SU-DHL-6 (cell line): ENCODE measurements around the gene ZNF628.

Experiments used
- EZH2phosphoT487 ChIP-seq: fragments of 200-600 bp; sonication (generic), shearing (Covaris generic); conservative IDR thresholded peaks from 2 replicates; pipeline ENCODE4 v1.6.1; 2018; ENCODE audit warnings: mild to moderate bottlenecking, antibody characterized with exemption, low read length, moderate library complexity, mixed read lengths
- TF ChIP-seq, protein P1 (sequence below): fragments of 200-600 bp; sonication (generic); IDR thresholded peaks from one replicate; pipeline ENCODE4 v1.5.1; 2017; ENCODE audit warnings: antibody characterized with exemption, mild to moderate bottlenecking, low read length, moderate library complexity; ENCODE audit not compliant: insufficient read depth, poor library complexity, severe bottlenecking

DNA sequence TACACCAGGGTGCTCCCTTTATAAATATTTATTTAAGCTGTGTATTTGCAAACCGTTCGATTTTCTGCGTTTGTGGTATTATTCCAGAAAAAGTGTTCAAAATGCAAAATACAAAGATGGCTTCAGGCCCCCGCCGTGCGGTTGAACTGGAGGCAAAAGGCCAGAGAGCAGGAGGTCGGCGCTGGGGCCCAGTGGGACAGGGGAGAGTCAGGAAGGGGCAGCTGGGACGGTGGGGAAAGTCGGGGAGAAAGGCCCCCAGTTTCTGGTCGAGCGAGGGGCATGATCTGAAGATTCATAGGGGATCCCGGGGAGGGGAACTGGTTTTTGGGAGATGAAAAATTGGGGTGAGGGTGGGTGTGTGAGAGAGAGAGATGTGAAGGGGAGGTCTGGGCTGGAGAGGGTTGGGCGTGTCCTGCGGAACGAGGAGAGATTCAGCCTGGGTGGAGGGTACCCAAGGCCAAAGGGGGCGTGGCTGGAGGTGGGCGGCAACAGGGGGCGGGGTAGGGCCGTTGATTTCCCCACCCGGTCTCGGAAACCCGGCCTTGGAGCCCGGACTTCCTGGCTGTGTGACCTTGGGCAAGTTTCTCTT is 15.7 kb upstream of the ZNF628 start:
- TF ChIP-seq, protein P1, sequence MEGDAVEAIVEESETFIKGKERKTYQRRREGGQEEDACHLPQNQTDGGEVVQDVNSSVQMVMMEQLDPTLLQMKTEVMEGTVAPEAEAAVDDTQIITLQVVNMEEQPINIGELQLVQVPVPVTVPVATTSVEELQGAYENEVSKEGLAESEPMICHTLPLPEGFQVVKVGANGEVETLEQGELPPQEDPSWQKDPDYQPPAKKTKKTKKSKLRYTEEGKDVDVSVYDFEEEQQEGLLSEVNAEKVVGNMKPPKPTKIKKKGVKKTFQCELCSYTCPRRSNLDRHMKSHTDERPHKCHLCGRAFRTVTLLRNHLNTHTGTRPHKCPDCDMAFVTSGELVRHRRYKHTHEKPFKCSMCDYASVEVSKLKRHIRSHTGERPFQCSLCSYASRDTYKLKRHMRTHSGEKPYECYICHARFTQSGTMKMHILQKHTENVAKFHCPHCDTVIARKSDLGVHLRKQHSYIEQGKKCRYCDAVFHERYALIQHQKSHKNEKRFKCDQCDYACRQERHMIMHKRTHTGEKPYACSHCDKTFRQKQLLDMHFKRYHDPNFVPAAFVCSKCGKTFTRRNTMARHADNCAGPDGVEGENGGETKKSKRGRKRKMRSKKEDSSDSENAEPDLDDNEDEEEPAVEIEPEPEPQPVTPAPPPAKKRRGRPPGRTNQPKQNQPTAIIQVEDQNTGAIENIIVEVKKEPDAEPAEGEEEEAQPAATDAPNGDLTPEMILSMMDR = no peak
- TF ChIP-seq EZH2phosphoT487 = no peak
